ENCODE results near the gene CTBP2. TPM values are rescaled to one million over a fixed set of nuclear protein-coding genes. Genes with fewer than 3 reads are reported as not detected.

Gene CTBP2
- total RNA-seq, 4 donors from 2014 or later, result 65.9 to 129 (median 71.2) TPM

DNA sequence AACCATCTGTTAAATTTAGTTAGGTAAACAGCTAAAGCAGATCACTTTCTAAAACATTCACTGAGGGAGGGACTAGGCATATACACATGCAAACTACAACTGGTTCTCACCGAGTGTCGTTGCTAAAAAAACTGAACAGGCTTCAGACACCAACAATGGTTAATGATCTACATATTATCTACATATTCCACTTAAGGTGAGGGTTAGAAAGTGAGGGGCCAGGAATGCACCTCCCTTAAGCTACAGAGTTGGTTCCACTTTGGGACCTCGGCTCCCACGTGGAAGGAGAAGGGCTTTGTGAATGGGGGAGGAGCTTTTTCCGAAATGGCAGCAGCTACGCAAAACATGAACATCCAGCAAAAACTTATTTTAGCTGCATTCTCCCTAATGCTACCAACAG, 5.8 kb downstream of the CTBP2 start:
- Histone ChIP-seq H3K36me3 (no peaks in the 10 kb centered on the region), H3K9me3 (no peaks in the 10 kb centered on the region), H3K27ac (peak overlapping the region; percentile 71 to 99), H3K27me3 (no peaks in the 10 kb centered on the region), H3K4me1 (peaks cover 26 to 46% of the 10 kb centered on the region in 2 donors), H3K4me3 (peak overlapping the region; percentile 5 to 14)
- intact Hi-C loops (cut with DNase I; ENCODE audit: low total_unique reads), result loop anchor here (10.0 kb wide), 1 partner anchor 100 kb away; no protein-coding TSS in a partner anchor
- DNase-seq, result no peak
- TF ChIP-seq CTCF (IDR thresholded peaks at IDR 0.05), result no peak
- no peak for TF ChIP-seq POLR2A (IDR thresholded peaks at IDR 0.05)

DNA sequence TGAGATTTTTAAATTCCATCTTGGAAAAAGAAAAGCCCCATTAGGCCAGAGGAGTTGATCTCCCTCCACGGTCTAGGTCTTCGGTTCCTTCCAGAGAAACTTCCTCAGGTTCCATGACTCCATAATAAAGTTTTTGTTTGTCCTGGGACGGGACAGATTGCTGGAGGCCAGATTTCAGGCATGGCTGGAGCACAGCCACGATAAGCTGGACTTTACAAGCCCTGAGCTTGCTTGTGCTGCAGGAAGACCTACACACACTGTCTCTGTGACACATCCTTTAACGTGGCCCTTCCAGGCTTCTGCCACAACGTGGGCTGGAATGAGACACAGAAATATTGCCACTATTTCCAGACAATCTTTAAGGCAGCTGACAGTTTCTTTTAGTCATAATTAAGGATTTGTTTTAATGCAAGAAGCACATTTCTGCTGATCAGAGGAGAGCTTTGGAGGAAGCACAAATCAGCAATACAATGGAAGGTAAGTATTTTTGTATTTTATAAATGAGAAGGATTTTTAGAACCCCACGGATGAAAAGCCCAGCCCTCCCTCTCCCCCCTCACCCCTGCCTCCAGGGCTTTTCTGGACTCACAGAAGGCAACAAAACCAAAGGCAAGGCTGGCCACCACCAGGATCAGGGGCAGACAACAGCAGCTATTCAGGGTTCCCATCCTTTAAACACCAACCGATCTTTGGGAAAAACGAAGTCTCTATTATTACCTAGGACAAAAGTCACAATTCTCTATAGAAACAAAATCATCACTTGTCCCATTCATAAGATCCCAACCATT, 6.5 kb downstream of the CTBP2 start:
- no peaks in the 10 kb centered on the region for H3K9me3 ChIP-seq

DNA sequence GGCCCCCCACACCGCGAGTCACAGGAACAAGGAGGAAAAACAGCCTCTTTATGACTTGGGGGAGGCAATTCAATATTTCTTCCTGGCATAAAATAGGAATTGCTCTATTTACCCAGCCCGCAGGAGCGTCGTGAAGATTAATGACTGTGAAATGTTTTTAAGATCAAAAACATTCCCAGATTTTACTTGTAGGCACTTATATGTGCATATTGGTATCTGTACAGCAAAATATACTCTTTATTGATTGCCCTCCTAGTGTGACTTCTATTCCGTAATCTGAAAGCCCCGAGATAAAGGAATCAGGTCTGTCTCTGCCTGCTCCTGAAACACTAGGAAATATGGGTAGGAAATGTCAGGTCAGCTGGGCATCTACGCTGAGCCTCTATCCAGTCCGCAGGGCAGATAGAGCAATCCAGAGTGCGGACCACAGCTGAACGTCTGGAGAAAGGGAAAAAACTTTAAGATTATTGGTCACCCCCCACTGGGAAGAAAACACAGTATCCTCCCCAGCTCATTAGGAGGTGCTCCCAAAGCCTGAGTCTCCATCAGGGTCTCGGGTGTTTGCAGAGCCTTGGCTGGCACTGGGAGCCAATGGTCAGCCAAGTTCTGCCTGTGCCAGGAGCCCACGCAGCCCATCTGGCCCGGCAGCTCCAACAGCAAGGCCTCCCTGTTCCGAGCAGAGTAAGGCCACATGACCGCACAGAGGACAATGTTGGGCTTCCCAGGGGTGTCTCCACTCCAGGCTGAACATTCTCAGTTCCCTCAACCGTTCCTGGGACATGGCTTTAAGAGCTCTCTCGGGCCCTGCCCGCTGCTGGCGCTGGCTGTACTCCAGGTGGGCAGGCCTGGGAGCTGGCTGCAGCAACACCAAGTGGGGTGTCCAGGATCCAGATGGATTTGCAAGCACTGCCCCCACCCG, 7.7 kb downstream of the CTBP2 start:
- DNase-seq, result peak; percentile 46 to 47
- H3K9me3 ChIP-seq, result no peaks in the 10 kb centered on the region
- peaks cover 37 to 55% of the 10 kb centered on the region in 2 donors for H3K4me1 ChIP-seq
- H3K36me3 ChIP-seq, result no peaks in the 10 kb centered on the region
- H3K27me3 ChIP-seq, result no peaks in the 10 kb centered on the region
- H3K27ac ChIP-seq, result peak overlapping the region; percentile 71 to 99
- no peak for TF ChIP-seq CTCF (IDR thresholded peaks at IDR 0.05)
- peak overlapping the region in 1 of 2 donors; percentile 27 for H3K4me3 ChIP-seq
- intact Hi-C loops (cut with DNase I; ENCODE audit: low total_unique reads), result loop anchor here (10.0 kb wide), 1 partner anchor 98 kb away; no protein-coding TSS in a partner anchor

More for the DNA sequence above, 6.5 kb downstream of the CTBP2 start:
- TF ChIP-seq POLR2A (IDR thresholded peaks at IDR 0.05) (no peak), CTCF (IDR thresholded peaks at IDR 0.05) (no peak)
- intact Hi-C loops (cut with DNase I; ENCODE audit: low total_unique reads), result loop anchor here (10.0 kb wide), 1 partner anchor 99 kb away; no protein-coding TSS in a partner anchor
- no peaks in the 10 kb centered on the region for H3K36me3 ChIP-seq
- peak overlapping the region in 1 of 2 donors; percentile 14 for H3K4me3 ChIP-seq
- H3K4me1 ChIP-seq, result peaks cover 29 to 46% of the 10 kb centered on the region in 2 donors
- peak overlapping the region; percentile 71 to 99 for H3K27ac ChIP-seq
- no peaks in the 10 kb centered on the region for H3K27me3 ChIP-seq
- no peak for DNase-seq

DNA sequence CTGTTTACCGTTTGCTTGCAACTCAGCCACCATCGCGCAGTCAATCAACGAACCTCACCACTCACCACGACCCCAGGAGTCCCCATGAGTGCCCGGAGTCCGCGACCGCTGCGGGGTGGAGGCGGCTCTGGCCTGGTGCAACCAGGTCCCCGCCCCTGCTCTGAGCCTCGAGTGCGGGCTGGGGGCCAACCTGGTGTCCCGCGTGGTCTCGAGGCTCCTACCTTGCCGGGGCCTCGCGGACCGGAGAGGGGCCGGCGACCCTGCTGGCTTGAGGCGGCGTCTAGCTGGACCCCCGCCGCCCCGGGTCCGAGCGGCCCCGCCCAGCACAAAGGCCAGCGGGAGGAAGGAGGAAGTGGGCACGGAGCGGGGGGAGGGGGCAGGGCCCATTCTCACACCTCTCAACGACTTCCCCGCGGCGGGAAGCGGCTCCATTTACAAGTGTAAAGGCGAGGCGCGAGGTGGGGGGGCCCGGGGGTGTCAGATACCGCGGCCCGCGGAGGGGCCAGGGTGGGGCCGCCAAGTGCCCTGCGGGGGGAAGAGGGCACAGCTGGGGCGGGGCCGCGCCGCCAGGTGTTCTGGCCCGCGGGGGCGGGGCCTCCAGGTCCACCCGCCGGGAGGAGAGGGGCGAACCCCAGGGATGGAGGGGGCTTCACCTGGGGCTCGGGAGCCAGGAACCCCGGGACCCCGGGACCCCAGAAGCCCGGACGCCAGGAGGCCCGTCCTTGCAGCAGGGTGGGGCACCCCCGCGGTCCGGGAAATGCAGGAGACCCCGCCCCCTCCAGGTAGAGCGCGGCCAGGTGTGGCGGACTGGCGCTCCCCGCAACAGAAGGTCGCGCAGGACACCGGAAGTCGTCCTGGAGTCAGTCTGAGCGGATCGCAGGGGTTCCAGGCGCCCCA, 8.6 kb downstream of the CTBP2 start:
- H3K4me1 ChIP-seq, result peaks cover 37 to 58% of the 10 kb centered on the region in 2 donors
- H3K27me3 ChIP-seq, result no peaks in the 10 kb centered on the region
- peak in 1 of 2 donors; percentile 30 for DNase-seq
- no peaks in the 10 kb centered on the region for H3K9me3 ChIP-seq
- intact Hi-C loops (cut with DNase I; ENCODE audit: low total_unique reads), result loop anchor here (10.0 kb wide), 1 partner anchor 97 kb away; no protein-coding TSS in a partner anchor
- H3K36me3 ChIP-seq, result no peaks in the 10 kb centered on the region
- TF ChIP-seq CTCF (IDR thresholded peaks at IDR 0.05) (no peak), POLR2A (IDR thresholded peaks at IDR 0.05) (no peak)
- peak overlapping the region; percentile 71 to 99 for H3K27ac ChIP-seq
- H3K4me3 ChIP-seq, result peak overlapping the region in 1 of 2 donors; percentile 27
